H7 (cell line): Measurements from ENCODE around the gene ITPR1. TPM values are rescaled to one million over a fixed set of nuclear protein-coding genes. Genes with fewer than 3 reads are reported as not detected.
"Not testable (repeated sequence)": the region's sequence is repeated elsewhere in the genome, so short reads cannot be mapped to it uniquely, and the experiment has no call there.

Experiments used
- DNase-seq: peaks from one replicate; pipeline ENCODE4 v3.0.0; 2012
- H3K27me3 ChIP-seq: 2 replicates; pipeline ENCODE4 v1.6.0; 2011; ENCODE audit warnings: mild to moderate bottlenecking, low read length; ENCODE audit not compliant: control insufficient read depth, insufficient read depth
- H3K36me3 ChIP-seq: replicated peaks from 2 replicates; pipeline ENCODE4 v1.5.1; 2011; ENCODE audit warnings: low read length; ENCODE audit not compliant: control insufficient read depth, insufficient read depth
- H3K4me3 ChIP-seq: 2 replicates; pipeline ENCODE4 v1.5.1; 2011; ENCODE audit warnings: low read depth, mild to moderate bottlenecking, control low read depth, low read length, moderate library complexity; ENCODE audit not compliant: insufficient read depth
- total RNA-seq: library from RNA; depleted of rRNA; stranded (reverse); fragments of >200 nt; shearing (Covaris generic); gene quantifications from 2 replicates; pipeline ENCODE4 v1.2.3, GENCODE V29; 2014

ITPR1 gene
- total RNA-seq, 1 experiment from 2014 or later: 4.4 TPM

- Histone ChIP-seq H3K4me3 (no peak overlapping the region), H3K36me3 (no peaks in the 10 kb centered on the region), H3K27me3 (no peaks in the 10 kb centered on the region)
- DNase-seq: no peak
These were observed 96.4 kb downstream of the ITPR1 start for GRCh38 chr3:4589475-4590097.

GRCh38 chr3:4590849-4591248 is 97.7 kb downstream of the ITPR1 start:
- not testable (repeated sequence) for H3K27me3 ChIP-seq, DNase-seq, H3K4me3 ChIP-seq, H3K36me3 ChIP-seq

GRCh38 chr3:4591669-4592068 is 98.5 kb downstream of the ITPR1 start:
- Histone ChIP-seq H3K36me3 (no peaks in the 10 kb centered on the region), H3K4me3 (no peak overlapping the region), H3K27me3 (no peaks in the 10 kb centered on the region)
- no peak for DNase-seq

- DNase-seq: no peak
- Histone ChIP-seq H3K27me3 (no peaks in the 10 kb centered on the region), H3K36me3 (no peaks in the 10 kb centered on the region), H3K4me3 (no peak overlapping the region)
These were observed 99.9 kb downstream of the ITPR1 start for GRCh38 chr3:4593014-4593413.

- Histone ChIP-seq H3K27me3 (no peaks in the 10 kb centered on the region), H3K4me3 (no peak overlapping the region), H3K36me3 (no peaks in the 10 kb centered on the region)
- no peak for DNase-seq
These were observed 102.6 kb downstream of the ITPR1 start for GRCh38 chr3:4595710-4596113.

GRCh38 chr3:4596612-4597011 is 103.5 kb downstream of the ITPR1 start:
- Histone ChIP-seq H3K4me3 (no peak overlapping the region), H3K36me3 (no peaks in the 10 kb centered on the region), H3K27me3 (no peaks in the 10 kb centered on the region)
- no peak for DNase-seq

- Histone ChIP-seq H3K27me3 (no peaks in the 10 kb centered on the region), H3K36me3 (no peaks in the 10 kb centered on the region), H3K4me3 (no peak overlapping the region)
- DNase-seq: no peak
These were observed 104.2 kb downstream of the ITPR1 start for GRCh38 chr3:4597208-4597985.

GRCh38 chr3:4598232-4598631 is 105.1 kb downstream of the ITPR1 start:
- H3K27me3 ChIP-seq, H3K36me3 ChIP-seq, DNase-seq, H3K4me3 ChIP-seq: not testable (repeated sequence)

GRCh38 chr3:4599612-4600011 is 106.5 kb downstream of the ITPR1 start:
- no peak for DNase-seq
- H3K36me3 ChIP-seq: no peaks in the 10 kb centered on the region
- no peaks in the 10 kb centered on the region for H3K27me3 ChIP-seq
- no peak overlapping the region for H3K4me3 ChIP-seq

GRCh38 chr3:4600493-4600892 is 107.3 kb downstream of the ITPR1 start:
- no peak for DNase-seq

GRCh38 chr3:4601892-4602291 is 108.7 kb downstream of the ITPR1 start:
- H3K36me3 ChIP-seq: no peaks in the 10 kb centered on the region
- DNase-seq: no peak
- H3K4me3 ChIP-seq: no peak overlapping the region
- H3K27me3 ChIP-seq: no peaks in the 10 kb centered on the region

More at GRCh38 chr3:4600493-4600892, 107.3 kb downstream of the ITPR1 start:
- Histone ChIP-seq H3K36me3 (no peaks in the 10 kb centered on the region), H3K4me3 (no peak overlapping the region), H3K27me3 (no peaks in the 10 kb centered on the region)

GRCh38 chr3:4604693-4605092 is 111.5 kb downstream of the ITPR1 start:
- no peak for DNase-seq
- no peaks in the 10 kb centered on the region for H3K27me3 ChIP-seq
- no peak overlapping the region for H3K4me3 ChIP-seq
- H3K36me3 ChIP-seq: no peaks in the 10 kb centered on the region

- H3K27me3 ChIP-seq: no peaks in the 10 kb centered on the region
- no peak for DNase-seq
- no peak overlapping the region for H3K4me3 ChIP-seq
- H3K36me3 ChIP-seq: no peaks in the 10 kb centered on the region
These were observed 113.8 kb downstream of the ITPR1 start for GRCh38 chr3:4606911-4607310.

GRCh38 chr3:4613366-4613765 is 120.2 kb downstream of the ITPR1 start:
- DNase-seq: no peak
- H3K4me3 ChIP-seq: no peak overlapping the region
- H3K27me3 ChIP-seq: no peaks in the 10 kb centered on the region
- no peaks in the 10 kb centered on the region for H3K36me3 ChIP-seq

- no peaks in the 10 kb centered on the region for H3K27me3 ChIP-seq
- H3K4me3 ChIP-seq: no peak overlapping the region
- no peaks in the 10 kb centered on the region for H3K36me3 ChIP-seq
- no peak for DNase-seq
These were observed 120.9 kb downstream of the ITPR1 start for GRCh38 chr3:4614070-4614469.
